Left ventricle myocardium superior (tissue), 1 donor: ENCODE measurements around the gene NOL4L. TPM values are rescaled to one million over a fixed set of nuclear protein-coding genes. Genes with fewer than 3 reads are reported as not detected.

Source experiments
- ATAC-seq: fragments of 200-7000 bp; cut with Tn5 transposase; one replicate; pipeline ENCODE4 v1.9.1; 2020; ENCODE audit warnings: mild to moderate bottlenecking, moderate library complexity
- DNase-seq: peaks from one replicate; pipeline ENCODE4 v3.0.0-alpha.2; 2020
- intact Hi-C: fragments of 100-400 bp; cut with micrococcal nuclease; formaldehyde crosslinking; loops from one replicate; pipeline ENCODE4 v1.11.0; 2022
- total RNA-seq: library from RNA; stranded (reverse); fragmentation: NEBNext Ultra II Directional; extraction: Animal tissue kit (Norgen Biotek cat#: 25700); gene quantifications from one replicate; pipeline ENCODE4 v1.2.1, GENCODE V29; 2021
- donor health status: DM: no; HTN: yes; CAD: no; lungs with severe emphysema.

NOL4L gene
- total RNA-seq, 1 donor from 2014 or later = 5.2 TPM

DNA sequence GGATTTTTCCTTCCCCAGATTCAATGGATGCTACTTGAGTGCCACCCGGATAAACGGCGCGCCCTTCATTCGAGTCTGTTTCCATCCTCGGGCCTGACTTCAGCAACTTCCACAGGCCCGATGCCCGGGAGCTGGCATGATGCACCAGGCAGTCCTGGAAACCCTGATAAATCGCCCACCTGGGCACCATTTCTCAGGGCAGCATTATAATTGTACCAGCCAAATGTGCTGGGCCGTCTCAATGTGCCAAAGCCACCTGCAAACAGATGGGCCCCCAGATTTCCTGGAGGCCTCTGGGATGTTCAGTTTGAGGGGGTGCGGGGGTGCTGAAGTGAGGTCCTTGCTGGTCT, 65.8 kb downstream of the NOL4L start:
- DNase-seq = no peak
- intact Hi-C loops = no loop called here
- ATAC-seq = no peak

DNA sequence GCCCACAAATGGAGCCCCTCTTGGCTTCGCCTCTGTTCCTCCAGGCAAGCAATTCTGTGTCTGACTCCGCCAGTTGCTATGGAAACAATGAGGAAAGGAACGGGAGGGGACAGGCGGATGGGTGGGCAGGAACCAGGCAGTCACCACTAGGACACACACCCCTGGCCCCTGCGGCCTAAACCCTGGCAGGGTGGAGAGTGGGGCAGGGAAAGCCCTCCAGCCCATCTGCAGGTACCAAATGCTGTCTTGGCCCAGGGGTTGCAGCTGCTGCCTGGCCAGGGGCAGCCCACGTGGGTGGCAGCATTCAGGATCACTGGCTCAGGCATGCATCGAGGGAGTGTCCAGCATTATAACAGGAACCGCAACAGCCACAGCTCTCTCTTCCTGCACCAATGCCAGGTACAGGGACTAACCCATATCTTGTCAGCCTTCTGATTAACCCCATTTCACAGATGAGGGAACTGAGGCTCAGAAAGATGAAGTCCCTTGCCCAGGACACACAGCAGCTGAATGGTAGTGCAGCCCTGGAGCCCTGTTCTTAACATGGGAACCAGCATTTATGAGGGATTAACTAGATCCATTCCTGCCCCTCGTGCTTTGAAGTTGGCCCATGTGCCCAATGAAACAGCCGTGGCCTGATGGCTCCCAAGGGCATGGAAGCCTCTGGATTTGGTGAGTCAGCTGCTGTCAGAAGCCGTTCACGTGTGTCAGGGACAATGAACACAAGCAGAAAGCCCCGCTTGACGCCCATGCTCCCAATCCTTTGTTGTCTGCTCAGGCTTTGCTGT, 66.3 kb downstream of the NOL4L start:
- DNase-seq (no peak), ATAC-seq (peak; percentile 9)
- intact Hi-C loops = no loop called here

DNA sequence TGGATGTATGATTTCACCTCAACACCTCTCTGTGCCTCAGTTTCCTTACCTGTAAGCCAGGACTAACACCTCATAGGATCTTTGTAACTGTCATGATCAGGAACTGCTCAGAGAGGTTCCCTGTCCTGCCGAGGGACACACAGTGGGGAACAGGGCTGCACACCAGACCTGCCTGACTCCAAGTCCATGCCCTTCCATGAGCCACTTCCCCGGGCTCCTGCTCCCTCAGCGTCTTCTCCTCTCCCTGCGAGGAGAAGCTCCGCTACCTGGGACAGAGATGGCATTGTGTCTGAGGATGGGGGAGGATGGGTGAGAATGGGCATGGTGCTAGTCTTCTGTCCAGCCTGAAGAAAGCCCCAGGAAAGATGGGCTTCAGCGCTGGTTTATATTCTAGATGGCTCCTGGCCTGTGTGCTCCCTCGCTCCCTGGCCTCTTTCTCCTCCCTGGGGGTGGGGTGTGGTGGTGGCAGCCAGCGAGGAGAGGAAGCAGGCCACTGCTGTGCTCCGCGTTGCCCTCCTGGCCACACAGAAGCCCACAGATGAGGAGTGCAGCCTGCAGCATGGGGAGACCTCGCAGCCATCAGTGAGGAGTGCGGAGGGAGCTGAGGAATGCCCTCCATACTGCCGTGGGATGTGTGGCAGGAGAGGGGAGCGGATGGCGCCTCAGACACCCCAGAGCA, 67.1 kb downstream of the NOL4L start:
- no peak for DNase-seq
- no peak for ATAC-seq
- intact Hi-C loops = no loop called here

DNA sequence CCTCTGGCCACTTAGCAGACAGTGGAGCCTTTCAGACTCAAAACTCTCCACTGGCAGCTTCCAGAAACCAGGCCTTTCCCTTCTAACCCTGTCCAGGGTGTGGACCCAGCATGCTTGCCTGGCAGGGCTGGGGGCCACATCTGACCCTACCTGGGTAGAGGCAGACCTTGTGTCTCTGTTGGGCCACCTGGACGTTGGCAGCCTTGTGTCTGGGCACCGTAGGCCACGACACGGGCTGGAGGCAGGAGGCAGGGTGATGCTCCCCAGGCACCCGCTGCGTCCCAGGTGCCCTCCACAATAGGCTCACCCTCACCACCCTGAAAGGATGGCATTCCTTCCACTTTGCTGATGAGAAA, 67.6 kb downstream of the NOL4L start:
- DNase-seq (no peak), ATAC-seq (no peak)
- intact Hi-C loops = no loop called here

DNA sequence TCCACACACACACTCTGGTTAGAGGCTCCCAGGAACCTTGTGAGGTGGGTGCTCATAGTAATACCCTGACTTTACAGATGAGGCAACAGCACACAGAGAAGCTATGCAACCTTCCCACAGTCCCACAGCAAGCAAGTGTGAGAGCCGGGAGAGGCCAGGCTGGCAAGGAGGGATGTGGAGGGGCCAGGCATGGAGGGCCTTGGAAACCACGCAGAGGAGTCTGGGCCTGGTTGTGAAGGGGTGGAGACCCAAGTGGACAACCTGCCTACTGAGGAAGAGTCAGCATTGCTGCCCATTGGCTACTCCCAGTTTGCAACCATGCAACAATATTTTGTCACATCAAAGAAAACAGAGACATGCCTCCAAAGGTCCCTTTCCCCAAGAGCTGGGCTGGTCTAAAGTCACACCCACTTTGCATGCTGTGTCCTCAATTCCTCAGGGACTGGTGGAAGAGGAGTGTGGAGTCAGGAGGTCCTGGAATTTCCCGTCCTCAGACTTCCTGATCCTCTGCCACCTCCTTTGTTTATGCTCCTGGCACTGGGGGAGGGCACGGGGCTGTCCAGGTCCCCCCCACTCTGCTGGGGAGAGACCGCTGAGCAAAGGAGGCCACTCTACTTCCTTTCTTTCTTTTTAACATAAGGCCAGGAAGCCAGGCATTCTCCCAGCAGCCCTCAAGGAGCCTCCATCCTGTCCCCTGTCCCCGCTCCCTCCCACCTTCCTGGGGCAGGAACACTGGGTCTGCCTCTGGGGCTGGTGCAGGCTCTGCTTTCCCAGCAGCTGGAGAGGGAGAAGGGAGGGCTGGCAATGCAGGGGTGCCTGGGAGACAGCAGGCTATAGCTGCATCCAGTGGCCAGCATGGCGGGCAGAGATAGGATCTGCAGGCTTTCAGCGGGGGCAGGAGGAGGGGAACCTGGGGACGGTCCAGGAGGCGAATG, 68.3 kb downstream of the NOL4L start:
- DNase-seq (peak; percentile 38), ATAC-seq (peak; percentile 51)
- intact Hi-C loops = no loop called here

DNA sequence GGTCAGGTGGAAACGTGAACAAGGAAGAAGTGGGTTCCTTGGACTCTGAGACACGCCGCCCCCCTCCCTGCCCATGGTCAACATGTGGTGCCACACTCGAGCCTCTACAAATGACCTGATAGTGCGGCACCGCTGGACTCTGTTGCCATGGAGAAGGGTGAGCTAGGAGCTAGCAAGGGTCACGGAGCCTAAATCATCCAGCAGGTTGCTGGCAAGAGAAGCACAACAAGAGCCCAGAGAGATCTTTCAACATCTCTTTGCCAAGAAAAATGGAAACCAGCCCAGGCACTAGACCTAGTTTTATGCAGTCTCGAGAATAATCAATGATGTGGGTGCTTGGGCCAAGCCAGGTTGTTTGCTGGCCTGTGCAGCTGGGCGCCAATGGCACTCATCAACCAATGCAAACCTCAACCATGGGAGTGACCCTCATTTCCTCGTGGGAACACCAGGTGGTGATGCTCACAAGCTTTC, 69.5 kb downstream of the NOL4L start:
- DNase-seq (no peak), ATAC-seq (no peak)
- intact Hi-C loops = no loop called here

DNA sequence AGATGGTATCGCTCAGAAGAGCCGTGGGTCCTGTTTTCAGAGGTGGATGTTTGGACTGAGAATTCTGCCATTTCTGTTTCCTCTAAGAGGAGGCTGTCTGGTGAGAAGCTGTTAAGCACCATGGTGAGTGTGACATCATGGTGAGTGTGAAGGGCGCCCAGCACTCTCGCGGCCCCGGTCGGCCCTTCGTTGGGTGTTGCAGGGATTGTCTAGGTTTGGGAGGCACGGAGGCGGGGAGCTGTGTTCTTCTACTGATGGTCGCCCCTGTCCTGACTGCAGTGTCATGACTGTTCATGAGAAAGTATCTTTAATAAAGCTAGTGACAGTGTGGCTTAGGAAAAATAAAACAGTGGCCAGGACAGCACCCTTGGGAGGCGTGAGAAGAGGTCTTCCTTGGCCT, 70.4 kb downstream of the NOL4L start:
- intact Hi-C loops = no loop called here
- DNase-seq (no peak), ATAC-seq (no peak)

DNA sequence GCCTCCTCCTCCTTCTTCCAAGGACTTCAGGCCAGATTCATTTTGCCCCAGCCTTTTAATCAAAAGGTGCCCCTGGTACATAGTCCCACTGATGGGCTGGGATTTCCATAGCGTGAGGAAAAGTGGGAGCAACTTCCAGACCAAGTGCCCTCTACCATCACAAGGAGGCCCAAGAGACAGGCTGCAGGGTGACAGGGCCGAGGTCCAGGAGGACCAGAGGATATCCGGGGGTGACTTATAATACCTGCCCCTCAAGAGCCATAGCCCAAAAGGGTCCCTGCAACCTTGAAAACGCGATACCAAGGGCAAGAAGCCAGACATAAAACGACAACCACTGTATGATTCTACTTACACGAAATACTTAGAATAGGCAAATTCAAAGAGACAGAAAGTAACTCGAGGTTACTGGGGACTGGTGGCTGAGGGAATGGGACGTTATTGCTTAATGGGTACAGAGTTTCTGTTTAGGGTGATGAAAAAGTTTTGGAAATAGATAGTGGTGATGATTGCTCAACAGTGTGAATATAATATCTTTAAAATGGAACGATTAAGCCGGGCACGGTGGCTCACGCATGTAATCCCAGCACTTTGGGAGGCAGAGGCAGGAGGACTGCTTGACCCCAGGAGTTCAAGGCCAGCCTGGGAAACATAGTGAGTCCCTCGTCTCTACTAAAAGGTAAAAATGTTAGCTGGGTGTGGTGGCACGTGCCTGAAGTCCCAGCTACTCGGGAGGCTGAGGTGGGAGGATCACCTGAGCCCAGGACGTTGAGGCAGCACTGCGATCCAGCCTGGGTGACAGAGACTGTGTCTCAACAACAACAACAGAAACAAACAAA, 71.9 kb downstream of the NOL4L start:
- intact Hi-C loops = no loop called here
- DNase-seq (no peak), ATAC-seq (no peak)

DNA sequence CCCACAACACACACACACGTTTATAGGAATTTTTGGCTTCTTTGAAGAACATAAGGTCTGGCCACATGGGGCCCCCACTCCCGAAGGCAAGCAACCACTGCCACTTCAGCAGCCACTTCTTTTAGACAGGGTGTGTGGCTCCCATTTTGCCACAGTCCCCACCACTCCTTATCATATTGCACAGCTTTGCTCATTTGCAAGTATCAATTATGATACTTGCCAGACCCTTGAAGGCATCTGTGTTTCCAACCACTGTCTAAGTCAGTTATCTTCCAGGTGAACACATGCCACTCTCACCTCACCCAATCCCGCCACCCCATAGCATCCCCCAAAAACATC, 73.1 kb downstream of the NOL4L start:
- intact Hi-C loops = no loop called here
- DNase-seq = no peak
- ATAC-seq = no peak

DNA sequence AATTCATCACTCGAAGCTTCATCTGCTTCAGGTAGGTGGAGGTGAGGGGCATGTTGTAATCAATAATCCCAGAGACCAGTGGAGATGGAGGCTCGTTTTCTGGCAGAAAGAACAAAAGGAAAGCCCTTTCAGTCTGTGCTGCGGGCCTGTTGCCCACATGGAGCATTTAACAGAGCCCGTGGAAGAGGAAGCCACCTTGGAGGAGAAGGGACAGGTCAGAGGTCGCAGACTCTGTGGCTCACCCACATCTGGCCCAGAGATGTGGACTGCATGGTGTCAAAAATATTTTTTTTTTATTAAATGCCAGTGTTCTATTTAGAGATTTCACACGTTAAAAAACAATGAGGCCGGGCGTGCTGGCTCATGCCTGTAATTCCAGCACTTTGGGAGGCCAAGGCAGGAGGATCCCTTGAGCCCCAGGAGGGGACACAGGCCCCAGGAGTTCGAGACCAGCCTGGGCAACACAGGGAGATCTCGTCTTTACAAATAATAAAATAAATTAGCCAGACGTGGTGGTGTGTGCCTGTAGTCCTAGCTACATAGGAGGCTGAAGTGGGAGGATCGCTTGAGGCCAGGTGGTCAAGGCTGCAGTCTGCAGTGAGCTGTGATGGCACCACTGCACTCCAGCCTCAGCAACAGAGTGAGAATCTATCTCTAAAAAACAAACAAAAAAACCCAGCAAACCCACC, 73.6 kb downstream of the NOL4L start:
- intact Hi-C loops = no loop called here
- no peak for ATAC-seq
- DNase-seq = no peak

DNA sequence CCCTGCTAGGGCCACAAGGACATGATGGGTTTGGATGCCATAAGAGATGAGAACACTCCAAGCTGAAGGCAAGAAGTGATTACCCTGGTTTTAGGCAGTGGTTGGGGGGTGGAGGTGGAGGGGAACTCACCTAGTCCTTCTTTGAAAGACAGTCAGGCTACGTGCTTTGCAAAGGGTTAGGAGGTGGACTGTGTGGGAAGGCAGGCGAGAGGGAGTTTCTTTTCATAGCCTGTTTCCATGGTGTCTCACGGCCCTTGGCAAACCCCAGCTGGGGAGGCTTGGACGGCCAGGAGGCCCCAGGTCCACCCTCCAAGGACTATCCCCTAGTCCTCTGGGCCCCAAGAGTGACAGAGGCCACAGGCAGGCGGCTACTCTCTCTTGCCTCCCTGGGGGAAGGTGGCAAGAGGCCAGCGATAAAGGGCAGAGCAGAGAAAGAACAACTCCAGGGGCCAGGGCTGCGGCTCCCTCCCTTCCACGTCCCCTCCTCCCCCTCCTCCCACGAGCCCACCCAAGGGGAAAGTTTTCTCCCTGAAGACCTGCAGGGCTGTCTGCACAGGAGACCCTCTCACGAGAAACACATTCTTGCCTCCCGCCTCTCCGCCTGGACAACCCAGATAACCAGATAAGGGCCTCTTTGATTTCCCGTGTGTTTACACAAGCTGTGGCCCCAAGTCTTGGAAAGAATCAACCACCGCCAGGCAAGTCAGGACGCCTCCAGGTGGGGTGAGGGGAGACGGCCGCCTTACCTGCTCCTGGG, 74.4 kb downstream of the NOL4L start:
- DNase-seq (no peak), ATAC-seq (no peak)
- intact Hi-C loops = no loop called here

DNA sequence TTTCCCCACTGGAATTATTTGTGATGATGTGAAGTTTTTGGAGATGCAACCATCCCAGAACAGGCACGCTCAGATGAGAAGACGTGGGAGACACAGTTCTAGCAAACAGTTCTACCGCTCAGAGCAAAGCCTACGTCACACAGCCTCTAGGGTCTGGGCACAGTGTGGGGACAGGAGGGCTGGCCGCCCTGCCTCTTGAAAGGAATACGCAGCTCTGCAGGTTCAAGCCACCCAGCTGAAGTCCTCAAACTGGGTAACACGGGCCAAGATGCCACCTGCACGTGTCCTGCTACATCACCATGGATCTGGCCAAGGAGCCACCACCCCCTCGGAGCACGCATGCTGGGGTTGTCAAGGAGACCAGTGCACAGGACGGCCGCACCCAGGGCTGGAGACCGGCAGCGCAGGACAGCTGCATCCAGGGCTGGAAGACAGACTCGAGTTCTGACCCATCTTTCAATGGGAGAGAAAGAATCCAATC, 75.0 kb downstream of the NOL4L start:
- intact Hi-C loops = no loop called here
- ATAC-seq = no peak
- DNase-seq = no peak

DNA sequence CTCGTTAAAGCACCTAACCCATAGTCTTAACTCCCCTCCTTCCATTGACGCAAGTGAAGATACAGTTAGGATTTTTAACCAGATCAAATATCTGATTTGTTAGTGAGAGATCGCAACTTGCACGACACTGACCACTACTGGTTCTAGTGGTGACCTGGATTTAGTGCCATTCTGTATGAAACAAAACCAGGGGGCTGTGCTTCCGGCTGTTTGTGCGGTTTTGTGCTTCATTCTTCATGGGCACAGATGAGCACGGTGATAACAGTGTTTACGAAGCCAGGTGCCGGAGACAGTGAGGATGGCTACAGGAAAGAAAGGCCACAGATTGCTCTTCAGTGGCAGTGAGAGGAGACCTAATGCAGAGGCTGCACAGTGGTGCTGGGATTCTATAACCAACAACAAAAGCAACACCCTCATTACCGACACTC, 75.5 kb downstream of the NOL4L start:
- no peak for ATAC-seq
- no peak for DNase-seq

DNA sequence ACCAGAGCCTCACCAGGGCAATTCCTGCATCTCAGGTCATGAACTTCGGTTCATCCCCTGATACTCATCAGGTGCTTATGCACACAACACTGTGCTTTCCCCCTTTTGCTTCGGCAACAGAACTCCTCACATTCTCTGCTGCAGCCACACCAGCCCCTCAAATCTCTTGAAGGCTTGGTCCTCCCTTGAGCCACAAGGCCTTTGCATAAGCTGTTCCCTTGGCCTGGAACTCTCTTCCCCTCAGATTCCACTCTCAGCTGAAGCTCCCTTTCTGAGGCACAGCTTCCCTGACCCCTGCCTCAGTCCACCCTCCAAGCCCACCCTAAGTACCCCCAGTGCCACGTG, 76.4 kb downstream of the NOL4L start:
- ATAC-seq = no peak
- intact Hi-C loops = no loop called here
- no peak for DNase-seq

More for the DNA sequence above, 75.5 kb downstream of the NOL4L start:
- intact Hi-C loops = no loop called here

DNA sequence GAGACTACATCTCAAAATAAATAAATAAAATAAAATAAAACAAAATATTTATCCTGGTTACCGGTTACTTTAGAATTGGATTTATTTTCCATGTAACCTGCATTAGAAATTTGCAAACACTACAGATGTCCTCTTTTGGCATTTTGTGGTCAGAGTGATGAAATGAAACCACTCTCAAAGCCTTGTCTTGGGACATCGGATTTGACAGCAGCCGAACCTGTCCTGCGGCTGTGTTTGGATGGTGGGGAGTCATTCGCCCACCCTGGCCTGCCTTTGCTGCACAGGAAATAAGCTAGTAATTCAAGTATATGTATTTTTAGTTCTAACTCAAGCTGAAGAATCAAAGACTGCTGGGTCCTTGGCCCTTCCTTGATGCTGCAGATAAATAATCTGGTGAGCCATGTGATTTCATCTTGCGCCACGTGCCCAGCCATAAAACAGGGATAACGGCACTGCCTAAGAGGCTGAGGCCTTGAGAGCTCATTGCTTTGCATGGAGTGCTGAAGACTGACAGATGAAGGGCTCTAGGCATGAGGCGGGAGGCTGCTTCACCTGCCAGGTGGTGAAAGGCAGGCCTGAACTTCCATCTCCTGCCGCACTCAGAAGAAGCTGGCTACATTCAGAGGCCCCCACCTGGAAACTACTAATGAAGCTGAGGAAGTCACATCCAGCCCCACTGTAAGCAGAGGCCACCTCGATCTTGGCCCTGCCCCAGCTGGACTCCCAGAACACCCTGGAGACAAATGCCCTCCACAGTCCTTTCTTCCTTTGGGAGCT, 76.9 kb downstream of the NOL4L start:
- intact Hi-C loops = no loop called here
- ATAC-seq = no peak

DNA sequence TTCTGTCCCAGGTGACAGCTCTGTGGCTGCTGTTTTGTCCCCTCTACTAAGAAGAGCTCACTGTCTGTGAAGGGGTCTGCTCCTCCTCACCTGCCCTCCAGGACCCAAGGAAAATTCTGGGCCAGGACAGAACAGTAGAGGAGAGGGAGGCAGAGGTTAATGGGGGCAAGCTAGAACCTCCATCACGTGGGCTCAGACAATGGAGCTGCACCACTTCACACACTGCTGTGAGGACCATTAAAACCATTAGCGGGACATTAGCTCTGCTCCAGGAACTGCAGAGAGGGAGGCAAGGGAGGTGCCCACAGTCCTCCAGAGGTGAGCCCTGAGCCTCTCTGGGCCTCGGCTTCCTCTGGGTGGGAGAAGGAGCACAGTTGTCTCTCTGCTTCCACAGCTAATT, 78.4 kb downstream of the NOL4L start:
- ATAC-seq = no peak
- DNase-seq = no peak

More for the DNA sequence above, 76.9 kb downstream of the NOL4L start:
- no peak for DNase-seq

More for the DNA sequence above, 78.4 kb downstream of the NOL4L start:
- intact Hi-C loops = no loop called here
